IMR-90 (cell line): ENCODE results near the gene NTSR1. TPM values are rescaled to one million over a fixed set of nuclear protein-coding genes. Genes with fewer than 3 reads are reported as not detected.

ENCODE experiments used
- ATAC-seq: fragments of 200-7000 bp; cut with Tn5 transposase; 2 replicates; pipeline ENCODE4 v1.9.1; 2020; ENCODE audit warnings: low read depth, mild to moderate bottlenecking, moderate library complexity
- BruUV-seq: library from RNA; stranded (reverse); fragments of 400-500 nt; replicated peaks from 2 replicates; lab custom pipeline; 2021; lab: Mats Ljungman, UMichigan
- CTCF ChIA-PET: fragments of 300-600 bp; formaldehyde crosslinking; extraction: SDS; loops from one replicate; lab custom pipeline; 2021; ENCODE audit warnings: antibody characterized with exemption; lab: Yijun Ruan, JAX
- POLR2A ChIA-PET: fragments of 300-600 bp; sonication (Branson Sonifier 250); formaldehyde crosslinking; loops from one replicate; lab custom pipeline; 2022; ENCODE audit warnings: antibody characterized with exemption; ENCODE audit not compliant: unreplicated experiment; lab: Charles Lee
- DNase-seq: peaks from one replicate; pipeline ENCODE4 v3.0.0; 2013
- H2AFZ ChIP-seq: replicated peaks from 2 replicates; pipeline ENCODE3; 2013; ENCODE audit warnings: low read length, mild to moderate bottlenecking; ENCODE audit not compliant: poor library complexity
- H2AK5ac ChIP-seq: 2 replicates; pipeline ENCODE4 v1.6.1; 2013; ENCODE audit warnings: low read depth, low read length, inconsistent platforms
- H2AK9ac ChIP-seq: replicated peaks from 2 replicates; pipeline ENCODE3; 2013; ENCODE audit warnings: mild to moderate bottlenecking, low read depth, low read length, moderate library complexity; ENCODE audit not compliant: poor library complexity
- H2BK120ac ChIP-seq: 2 replicates; pipeline ENCODE4 v1.6.1; 2013; ENCODE audit warnings: low read depth, low read length, inconsistent platforms
- H2BK15ac ChIP-seq: 3 replicates; pipeline ENCODE4 v1.6.1; 2013; ENCODE audit warnings: low read depth, low read length, inconsistent platforms
- H2BK20ac ChIP-seq: 2 replicates; pipeline ENCODE4 v1.6.1; 2013; ENCODE audit warnings: low read depth, mild to moderate bottlenecking, inconsistent platforms, low read length, moderate library complexity
- H2BK5ac ChIP-seq: 2 replicates; pipeline ENCODE4 v1.6.1; 2013; ENCODE audit warnings: mild to moderate bottlenecking, low read depth, low read length, inconsistent platforms; ENCODE audit not compliant: poor library complexity, severe bottlenecking
- H3K14ac ChIP-seq: replicated peaks from 2 replicates; pipeline ENCODE4 v1.6.1; 2013; ENCODE audit warnings: low read depth, low read length, inconsistent platforms
- H3K18ac ChIP-seq: 2 replicates; pipeline ENCODE4 v1.6.1; 2013; ENCODE audit warnings: low read depth, low read length, control low read depth
- H3K23ac ChIP-seq: 2 replicates; pipeline ENCODE4 v1.6.1; 2013; ENCODE audit warnings: low read depth, low read length, inconsistent platforms
- H3K27ac ChIP-seq: 2 replicates; pipeline ENCODE4 v1.5.1; 2013; ENCODE audit warnings: mild to moderate bottlenecking, control low read depth, low read length; ENCODE audit not compliant: insufficient read depth
- H3K27me3 ChIP-seq: 2 replicates; pipeline ENCODE4 v1.6.1; 2013; ENCODE audit warnings: low read length; ENCODE audit not compliant: control insufficient read depth, insufficient read depth
- H3K36me3 ChIP-seq: 2 replicates; pipeline ENCODE4 v1.6.1; 2013; ENCODE audit warnings: low read length, mixed read lengths; ENCODE audit not compliant: control insufficient read depth, insufficient read depth
- H3K4ac ChIP-seq: 2 replicates; pipeline ENCODE4 v1.6.1; 2013; ENCODE audit warnings: low read depth, low read length, inconsistent platforms
- H3K4me1 ChIP-seq: 2 replicates; pipeline ENCODE4 v1.6.1; 2013; ENCODE audit warnings: low read length, mixed read lengths; ENCODE audit not compliant: control insufficient read depth, insufficient read depth
- H3K4me2 ChIP-seq: 2 replicates; pipeline ENCODE4 v1.6.1; 2013; ENCODE audit warnings: low read depth, mild to moderate bottlenecking, control low read depth, low read length, moderate library complexity
- H3K4me3 ChIP-seq: 2 replicates; pipeline ENCODE4 v1.5.1; 2013; ENCODE audit warnings: low read depth, mild to moderate bottlenecking, control low read depth, low read length, moderate library complexity; ENCODE audit not compliant: insufficient read depth
- H3K56ac ChIP-seq: 2 replicates; pipeline ENCODE4 v1.6.1; 2013; ENCODE audit warnings: low read length, inconsistent platforms; ENCODE audit not compliant: insufficient read depth; ENCODE audit errors: extremely low read depth
- H3K79me1 ChIP-seq, 2 experiments: 2 replicates each; pipeline ENCODE4 v1.6.1; 2013; ENCODE audit warnings: low read length in 2 of 2, inconsistent platforms in 1 of 2, low read depth in 1 of 2
- H3K9ac ChIP-seq: 2 replicates; pipeline ENCODE4 v1.6.1; 2013; ENCODE audit warnings: low read depth, low read length, control low read depth
- H3K9me1 ChIP-seq: 2 replicates; pipeline ENCODE4 v1.6.1; 2013; ENCODE audit warnings: low read length, inconsistent platforms; ENCODE audit not compliant: insufficient read depth
- H3K9me3 ChIP-seq: 2 replicates; pipeline ENCODE4 v1.6.1; 2013; ENCODE audit warnings: low read length; ENCODE audit not compliant: control insufficient read depth, insufficient read depth
- H4K20me1 ChIP-seq: 2 replicates; pipeline ENCODE4 v1.6.1; 2013; ENCODE audit warnings: low read length, inconsistent platforms; ENCODE audit not compliant: insufficient read depth
- H4K5ac ChIP-seq: 2 replicates; pipeline ENCODE4 v1.6.1; 2013; ENCODE audit warnings: mild to moderate bottlenecking, low read depth, low read length, control low read depth
- H4K8ac ChIP-seq, 2 experiments: 2 replicates each; pipeline ENCODE4 v1.6.1; 2013; ENCODE audit warnings: low read depth in 2 of 2, low read length in 2 of 2, control low read depth in 1 of 2, inconsistent platforms in 1 of 2
- H4K91ac ChIP-seq: 2 replicates; pipeline ENCODE4 v1.6.1; 2013; ENCODE audit warnings: low read depth, low read length, inconsistent platforms; ENCODE audit not compliant: insufficient read depth
- ELK1 ChIP-seq: fragments of 150-350 bp; IDR thresholded peaks from 2 replicates; pipeline ENCODE4 v1.6.1; 2016; ENCODE audit warnings: low read depth, mild to moderate bottlenecking, low read length, moderate library complexity, borderline replicate concordance
- MXI1 ChIP-seq: IDR thresholded peaks from 2 replicates; pipeline ENCODE4 v1.6.1; 2012; ENCODE audit warnings: low read depth, mild to moderate bottlenecking, low read length, moderate library complexity, borderline replicate concordance
- SMC3 ChIP-seq: fragments of 150-350 bp; IDR thresholded peaks from 2 replicates; pipeline ENCODE4 v1.6.1; 2016; ENCODE audit warnings: low read depth, mild to moderate bottlenecking, antibody characterized with exemption, low read length, moderate library complexity
- USF2 ChIP-seq: fragments of 150-350 bp; IDR thresholded peaks from 2 replicates; pipeline ENCODE4 v1.6.1; 2017; ENCODE audit warnings: mild to moderate bottlenecking, antibody characterized with exemption, low read length, low read depth
- WGBS, 2 experiments: methylation state at CpG; one replicate each; pipeline versions ENCODE4 v1.1.5 to v1.1.7; 2013; ENCODE audit warnings: missing lambda C conversion rate in 2 of 2; ENCODE audit not compliant: insufficient read length in 1 of 2; ENCODE audit errors: extremely low coverage in 2 of 2; 5-methylcytosine and 5-hydroxymethylcytosine counted together
- dilution Hi-C: fragments of 300-500 bp; cut with HindIII; formaldehyde crosslinking; loops from one replicate; pipeline ENCODE4 v1.14.3; 2018; ENCODE audit warnings: low sequenced_read_pairs; ENCODE audit not compliant: unreplicated experiment
- in situ Hi-C: fragments of 300-500 bp; cut with MboI; formaldehyde crosslinking; loops from 3 replicates; pipeline ENCODE4 v1.14.3; 2019; ENCODE audit warnings: low sequenced_read_pairs, inconsistent platforms, mixed read lengths
- intact Hi-C: fragments of 100-400 bp; cut with micrococcal nuclease; formaldehyde crosslinking; loops from 2 replicates; pipeline ENCODE4 v1.10.0; 2022
- polyA plus RNA-seq, 3 experiments: library from polyadenylated mRNA; depleted of rRNA; stranded (reverse); fragments of >200 nt; gene quantifications; 2 replicates each; pipeline ENCODE4 v1.2.3, GENCODE V29; 2012; ENCODE audit warnings: low replicate concordance in 1 of 3
- total RNA-seq: library from RNA; depleted of rRNA; stranded (reverse); fragments of >200 nt; gene quantifications from 2 replicates; pipeline ENCODE4 v1.2.3, GENCODE V29; 2012
- TF ChIP-seq, protein P1 (sequence below): conservative IDR thresholded peaks from 2 replicates; pipeline ENCODE4 v1.5.1; 2012; ENCODE audit warnings: mild to moderate bottlenecking, low read depth, low read length, improper control_type of control experiment

The NTSR1 gene
- total and polyA plus RNA-seq, 2 of the 4 experiments (the other 2 are of a cell fraction) = 0.54 to 1.8 TPM

DNA sequence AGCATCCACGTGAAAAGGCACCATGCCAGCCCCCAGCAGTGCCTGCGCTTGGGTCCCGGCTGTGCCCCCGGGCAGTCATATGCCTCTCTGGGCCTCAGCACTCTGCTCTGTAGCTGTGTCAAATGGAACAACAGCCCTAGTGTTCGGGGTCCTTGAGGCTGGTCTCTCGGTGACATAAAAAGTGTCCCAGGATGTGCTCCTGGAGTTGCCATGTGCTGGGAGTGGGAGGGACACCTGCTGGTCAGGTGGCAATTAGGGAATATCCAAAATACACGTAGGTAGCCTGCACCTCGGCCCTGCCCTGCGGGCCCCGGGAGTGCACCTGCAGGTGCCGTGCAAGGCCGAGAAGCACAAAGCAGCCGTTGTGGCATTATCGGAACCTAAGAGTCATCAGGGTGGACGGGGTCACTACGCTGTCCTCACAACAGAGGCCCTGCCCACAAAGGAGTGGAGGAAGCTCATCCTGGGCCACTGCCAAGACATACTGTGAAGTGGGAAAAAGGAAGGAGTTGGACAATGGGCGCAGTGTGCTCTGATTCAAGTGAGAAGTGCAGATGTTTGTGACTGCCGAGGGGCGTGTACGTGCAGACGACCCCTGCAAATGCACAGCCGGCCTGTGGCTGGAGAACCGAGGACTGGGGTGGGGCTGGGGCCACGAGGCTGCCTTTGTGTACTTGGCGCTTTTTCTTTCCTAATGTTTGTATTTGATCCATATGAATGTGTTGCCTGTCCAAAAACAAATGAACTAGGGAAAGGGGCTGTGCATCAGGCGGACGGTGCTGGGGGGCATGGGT lies 41.7 kb upstream of the NTSR1 start:
- no peaks in the 10 kb centered on the region for H3K9me1 ChIP-seq
- POLR2A ChIA-PET = no interaction called here
- no peak overlapping the region for H3K23ac ChIP-seq
- no peak overlapping the region; the same call in 1 of the 2 replicates for H2AK5ac ChIP-seq
- H3K14ac ChIP-seq = no peak overlapping the region
- in situ Hi-C loops (loop anchor here (5.0 kb wide), 1 partner anchor 125 kb away; no protein-coding TSS in a partner anchor), dilution Hi-C loops (no loop called here), intact Hi-C loops (no loop called here)
- H3K4me2 ChIP-seq = no peak overlapping the region
- TF ChIP-seq ELK1 (no peak), SMC3 (no peak), MXI1 (no peak), USF2 (no peak)
- TF ChIP-seq, protein P1, sequence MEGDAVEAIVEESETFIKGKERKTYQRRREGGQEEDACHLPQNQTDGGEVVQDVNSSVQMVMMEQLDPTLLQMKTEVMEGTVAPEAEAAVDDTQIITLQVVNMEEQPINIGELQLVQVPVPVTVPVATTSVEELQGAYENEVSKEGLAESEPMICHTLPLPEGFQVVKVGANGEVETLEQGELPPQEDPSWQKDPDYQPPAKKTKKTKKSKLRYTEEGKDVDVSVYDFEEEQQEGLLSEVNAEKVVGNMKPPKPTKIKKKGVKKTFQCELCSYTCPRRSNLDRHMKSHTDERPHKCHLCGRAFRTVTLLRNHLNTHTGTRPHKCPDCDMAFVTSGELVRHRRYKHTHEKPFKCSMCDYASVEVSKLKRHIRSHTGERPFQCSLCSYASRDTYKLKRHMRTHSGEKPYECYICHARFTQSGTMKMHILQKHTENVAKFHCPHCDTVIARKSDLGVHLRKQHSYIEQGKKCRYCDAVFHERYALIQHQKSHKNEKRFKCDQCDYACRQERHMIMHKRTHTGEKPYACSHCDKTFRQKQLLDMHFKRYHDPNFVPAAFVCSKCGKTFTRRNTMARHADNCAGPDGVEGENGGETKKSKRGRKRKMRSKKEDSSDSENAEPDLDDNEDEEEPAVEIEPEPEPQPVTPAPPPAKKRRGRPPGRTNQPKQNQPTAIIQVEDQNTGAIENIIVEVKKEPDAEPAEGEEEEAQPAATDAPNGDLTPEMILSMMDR = no peak
- no peak overlapping the region for H4K8ac ChIP-seq
- no peak overlapping the region for H4K5ac ChIP-seq
- WGBS, 2 experiments = 68% methylated on average over 13 of the region's 27 CpGs; no CpG with 5 or more reads in 1 of the 2 experiments
- no peaks in the 10 kb centered on the region; the same call in none of the 2 replicates for H4K20me1 ChIP-seq
- no peak overlapping the region for H3K4ac ChIP-seq
- ATAC-seq (no peak), DNase-seq (peak; percentile 20)
- no peaks in the 10 kb centered on the region for H3K36me3 ChIP-seq
- CTCF ChIA-PET = interaction anchor here (1.1 kb wide), 1 partner anchor 125 kb away, joined by 4 read pairs; no protein-coding TSS in a partner anchor
- H2BK5ac ChIP-seq = no peak overlapping the region
- H2AK9ac ChIP-seq = no peak overlapping the region
- no peaks in the 10 kb centered on the region for H3K79me1 ChIP-seq
- H3K9me3 ChIP-seq = no peaks in the 10 kb centered on the region
- peaks cover 4% of the 10 kb centered on the region for H3K4me1 ChIP-seq
- H3K9ac ChIP-seq = no peak overlapping the region
- no peaks in the 10 kb centered on the region for H3K27me3 ChIP-seq
- H2BK15ac ChIP-seq = no peak overlapping the region
- H3K4me3 ChIP-seq = no peak overlapping the region
- H2AFZ ChIP-seq = no peak overlapping the region
- H3K56ac ChIP-seq = no peak overlapping the region
- no TSS peak for BruUV-seq
- H2BK20ac ChIP-seq = no peak overlapping the region
- H3K27ac ChIP-seq = no peak overlapping the region
- no peak overlapping the region for H3K18ac ChIP-seq
- H4K91ac ChIP-seq = no peak overlapping the region
- H2BK120ac ChIP-seq = no peak overlapping the region
